NCI-H1092 (cell line): Measurements from ENCODE around the gene RSPO1.
A peak's percentile ranks its signal among the peaks of the same experiment; 100 is the strongest.

Source experiments
- DNase-seq: peaks from one replicate; lab custom pipeline; 2025; lab: John Stamatoyannopoulos, UW

RSPO1 gene

DNA sequence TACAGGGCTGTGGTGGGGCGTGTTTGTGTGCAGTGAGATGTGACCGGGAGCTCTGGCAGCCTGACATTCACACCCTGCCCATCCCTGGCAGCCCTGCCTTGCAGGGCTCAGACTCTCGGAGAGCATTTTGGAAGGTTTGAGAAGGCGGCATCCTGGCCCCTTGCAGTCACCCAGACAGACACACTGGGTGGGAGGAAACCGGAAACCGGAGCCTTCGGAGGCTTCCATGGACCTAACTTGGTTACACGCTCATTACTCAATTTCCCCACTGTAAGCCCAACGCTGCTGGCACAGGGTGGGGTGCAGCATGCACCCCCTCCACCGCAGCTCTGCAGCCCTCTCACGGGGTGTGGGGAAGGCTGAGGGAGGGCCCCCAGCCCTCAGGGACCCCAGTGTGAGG is 22.2 kb upstream of the RSPO1 start:
- DNase-seq: no peak

DNA sequence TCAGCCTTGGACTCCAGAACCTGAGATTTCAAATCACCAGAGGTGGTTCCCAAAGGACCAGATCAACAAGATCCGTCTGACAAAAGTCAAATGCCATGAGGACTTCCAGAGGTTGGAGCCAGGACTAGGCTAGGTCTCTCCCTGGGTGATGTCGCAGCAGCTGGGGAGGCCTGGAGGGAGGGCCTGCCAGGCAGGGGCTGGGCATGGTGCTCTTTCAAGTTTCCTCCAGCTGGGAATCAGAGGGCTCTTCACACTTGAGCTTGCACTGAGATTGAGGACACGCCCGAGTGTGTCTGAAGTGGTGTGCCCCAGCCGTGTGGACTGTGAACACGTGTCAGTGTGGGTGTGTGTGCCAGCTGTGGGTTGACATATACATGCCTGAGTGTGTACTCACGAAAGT is 21.3 kb upstream of the RSPO1 start:
- DNase-seq: no peak

DNA sequence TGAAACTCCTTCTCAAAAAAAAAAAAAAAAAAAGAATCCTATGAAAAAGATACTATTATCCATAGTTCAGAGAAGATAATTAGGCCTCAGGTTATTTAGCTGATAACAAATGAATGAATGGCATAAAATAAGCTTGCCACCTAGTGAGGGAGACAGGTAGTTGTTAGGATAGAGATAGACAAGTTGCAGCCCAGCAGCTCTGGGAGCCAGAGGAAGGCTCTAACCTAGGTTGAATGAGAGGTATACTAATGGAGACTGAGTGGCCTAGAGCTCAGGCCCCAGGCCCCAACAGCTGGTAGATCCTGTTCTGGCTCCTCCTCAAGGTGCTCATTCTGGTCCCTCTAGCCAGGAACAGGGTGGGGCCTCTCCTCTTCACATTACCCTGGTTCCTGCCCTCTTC is 20.6 kb upstream of the RSPO1 start:
- DNase-seq: no peak

DNA sequence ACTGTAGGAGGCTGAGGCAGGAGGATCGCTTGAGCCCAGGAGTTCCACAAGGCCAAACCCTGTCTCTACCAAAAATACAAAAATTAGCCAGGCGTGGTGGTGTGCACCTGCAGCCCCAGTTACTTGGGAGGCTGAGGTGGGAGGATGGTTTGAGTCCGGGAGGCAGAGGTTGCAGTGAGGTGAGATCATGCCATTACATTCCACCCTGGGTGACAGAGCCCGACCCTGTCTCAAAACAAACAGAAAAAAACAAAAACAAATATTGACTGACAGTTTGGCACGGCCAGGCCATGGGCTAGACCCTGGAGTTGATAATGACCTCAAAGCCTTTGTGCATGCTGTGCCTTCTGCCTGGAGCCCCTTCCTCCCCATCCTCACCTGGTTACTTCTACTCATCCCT is 19.2 kb upstream of the RSPO1 start:
- no peak for DNase-seq

DNA sequence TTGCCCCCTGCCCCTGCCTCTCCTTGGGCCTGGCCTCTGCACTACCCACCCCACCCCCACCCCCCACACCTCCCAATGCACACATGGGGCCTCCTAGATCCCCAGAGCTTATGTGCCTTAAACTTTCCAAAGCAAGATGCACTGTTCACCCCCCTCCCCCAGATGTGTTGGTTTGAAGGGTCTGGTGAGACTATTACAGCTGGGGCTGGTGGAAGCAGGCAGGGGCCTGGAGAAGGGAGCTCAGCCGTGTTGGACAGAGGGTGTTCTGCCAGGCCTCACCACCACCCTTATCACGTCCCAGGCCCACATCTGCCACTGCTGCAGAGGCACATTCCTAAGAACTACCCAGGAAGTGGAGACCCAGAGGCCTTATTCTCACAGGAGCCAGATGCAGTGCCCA is 18.3 kb upstream of the RSPO1 start:
- no peak for DNase-seq

DNA sequence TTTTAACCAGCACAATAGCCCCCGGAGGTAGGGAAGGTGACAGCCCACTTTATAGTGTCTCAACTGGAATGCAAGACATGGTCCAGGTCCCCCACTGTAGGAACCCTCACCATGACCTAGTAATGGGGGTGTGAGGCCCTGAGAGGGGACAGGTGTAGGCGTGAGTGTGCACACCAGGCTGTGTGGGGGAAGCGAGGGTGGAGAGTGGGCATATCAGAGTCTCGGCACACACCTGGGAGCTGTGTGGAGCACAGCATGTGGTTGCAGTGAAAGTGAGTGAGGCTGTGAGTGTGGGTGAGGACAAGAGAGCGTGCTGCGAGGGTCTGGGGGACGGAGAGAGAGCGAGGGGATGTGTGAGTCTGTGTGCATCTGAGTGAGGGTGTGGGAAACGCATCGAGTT is 17.1 kb upstream of the RSPO1 start:
- no peak for DNase-seq

DNA sequence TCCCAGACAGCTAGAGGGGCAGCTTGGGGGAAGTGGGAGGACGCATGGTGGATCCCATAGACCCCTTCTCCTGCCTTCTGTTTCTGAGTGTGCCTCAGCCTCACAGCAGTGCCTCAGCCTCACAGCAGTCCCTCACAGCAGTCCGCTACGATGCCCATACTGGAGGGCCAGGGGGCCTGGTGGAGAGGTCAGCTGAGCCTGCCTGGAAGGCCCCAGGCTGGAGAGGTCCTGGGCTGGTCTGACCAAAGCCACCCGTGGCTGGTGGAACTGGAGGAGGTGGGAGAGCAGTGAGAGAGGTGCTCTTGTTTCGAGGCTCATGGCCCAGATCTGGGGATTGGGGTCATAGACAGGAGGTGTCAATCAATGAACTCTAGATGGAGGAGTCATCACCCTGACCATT is 16.0 kb upstream of the RSPO1 start:
- DNase-seq: no peak

DNA sequence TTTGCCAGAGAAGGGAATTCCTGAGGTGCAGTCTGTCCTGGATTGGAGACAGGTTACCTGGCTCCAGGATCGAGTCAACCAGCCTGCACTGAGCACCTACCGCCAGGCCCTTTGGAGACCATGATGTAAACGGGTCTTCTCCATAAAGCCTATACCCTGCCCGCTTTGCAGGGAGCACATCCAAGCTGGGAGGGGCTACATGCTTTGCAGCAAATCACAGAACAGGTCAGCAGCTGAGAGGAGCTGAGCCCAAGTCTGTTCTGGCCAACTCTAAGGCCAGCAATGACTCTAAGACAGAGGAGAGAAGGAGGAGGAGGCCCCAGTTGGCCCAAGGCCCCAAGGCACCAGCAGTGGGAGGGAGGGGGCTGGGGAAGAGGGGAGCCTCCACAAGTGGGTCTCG is 15.5 kb upstream of the RSPO1 start:
- DNase-seq: no peak

DNA sequence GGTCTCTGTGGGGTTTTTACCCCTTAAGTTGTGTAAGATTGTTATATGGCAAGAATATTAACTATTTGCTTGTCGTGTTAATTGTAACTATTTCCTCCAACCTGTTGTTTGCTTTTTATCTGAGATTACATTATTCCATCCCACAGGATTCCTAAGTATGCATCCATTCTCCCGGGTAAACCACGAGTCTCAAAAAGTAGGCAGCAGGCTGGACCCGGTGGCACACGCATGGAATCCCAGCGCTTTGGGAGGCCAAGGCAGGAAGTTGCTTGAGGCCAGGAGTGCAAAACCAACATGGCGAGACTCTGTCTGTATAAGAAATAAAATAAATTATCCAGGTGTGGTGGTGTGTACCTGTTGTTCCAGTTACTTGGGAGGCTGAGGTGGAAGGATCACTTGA is 12.6 kb upstream of the RSPO1 start:
- DNase-seq: no peak

DNA sequence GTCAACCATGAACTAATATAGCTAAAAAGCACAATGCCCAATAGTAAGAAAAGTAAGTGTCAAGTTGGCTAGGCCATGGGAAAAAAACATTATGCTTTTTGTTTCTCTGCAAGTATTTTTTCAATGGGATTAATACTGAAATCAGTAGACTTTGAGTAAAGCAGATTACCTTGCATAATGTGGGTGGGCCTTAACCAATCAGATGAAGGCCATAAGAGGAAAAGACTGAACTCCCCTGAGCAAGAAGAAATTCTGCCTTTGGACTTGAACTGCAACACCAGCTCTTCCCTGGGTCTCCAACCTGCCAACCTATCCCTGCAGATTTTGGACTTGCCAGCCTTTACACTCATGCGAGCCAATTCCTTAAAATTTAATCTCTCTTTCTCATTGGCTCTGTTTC is 6.4 kb upstream of the RSPO1 start:
- DNase-seq: no peak

DNA sequence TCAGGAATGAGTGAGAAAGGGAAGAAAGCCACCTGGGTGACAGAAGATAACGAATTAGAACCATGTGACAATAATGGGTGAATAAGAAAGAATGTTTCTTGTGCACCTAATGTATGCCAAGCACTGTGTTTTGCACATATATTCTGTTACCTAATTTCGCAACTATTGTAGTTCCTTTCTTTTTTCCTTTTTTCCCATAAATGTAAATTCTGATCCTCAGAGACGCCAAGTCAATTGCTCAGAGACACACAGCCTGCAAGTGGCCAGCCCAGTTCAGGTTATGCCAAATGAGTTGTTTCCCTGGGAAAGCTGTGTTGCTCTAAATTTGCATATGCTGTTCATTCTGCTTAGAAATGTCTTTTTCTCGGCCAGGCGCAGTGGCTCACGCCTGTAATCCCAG is 1.7 kb upstream of the RSPO1 start:
- DNase-seq: no peak

DNA sequence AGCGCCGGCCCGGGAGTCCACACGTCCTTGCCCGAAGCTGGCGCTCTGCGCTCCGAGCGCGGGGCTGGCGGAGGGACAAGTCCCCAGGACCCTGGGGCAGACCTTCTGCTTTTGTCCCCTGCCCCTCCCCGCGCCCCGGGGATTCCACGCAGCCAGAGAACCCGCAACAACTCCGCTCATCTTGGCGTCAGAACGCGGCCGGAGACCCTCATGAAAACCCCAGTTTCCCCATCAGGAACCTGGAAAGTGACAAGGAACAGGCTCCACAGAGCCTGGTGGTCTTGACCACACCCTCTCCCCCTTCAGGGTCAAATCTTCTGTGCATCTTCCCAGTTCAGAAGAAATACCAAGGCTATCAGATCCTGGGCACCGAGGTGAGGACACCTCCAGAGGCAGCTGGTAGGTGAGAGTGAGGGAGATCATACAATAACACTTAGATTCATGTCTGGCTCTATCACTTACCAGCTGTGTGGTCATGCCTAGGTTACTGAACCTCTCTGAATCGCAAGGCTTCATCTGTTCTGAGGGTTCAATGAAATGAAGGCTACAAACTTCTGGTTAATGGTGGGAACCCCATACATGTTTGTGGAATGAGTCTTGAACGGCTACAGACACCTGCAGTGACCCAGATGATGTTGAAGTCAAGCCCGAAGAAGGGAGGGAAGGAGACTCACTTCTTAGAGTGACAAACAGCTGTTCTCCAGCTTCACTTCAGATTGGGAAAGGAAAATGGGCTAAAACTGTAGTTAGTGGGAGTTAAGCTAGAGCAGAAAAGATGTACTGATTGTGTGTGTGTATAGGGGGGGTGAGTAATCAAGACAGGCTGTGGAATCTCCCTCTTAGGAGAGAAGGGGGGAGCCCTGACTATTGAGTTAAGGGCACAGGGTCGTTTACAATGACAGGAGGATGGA is 555 bp upstream of the RSPO1 start:
- no peak for DNase-seq

DNA sequence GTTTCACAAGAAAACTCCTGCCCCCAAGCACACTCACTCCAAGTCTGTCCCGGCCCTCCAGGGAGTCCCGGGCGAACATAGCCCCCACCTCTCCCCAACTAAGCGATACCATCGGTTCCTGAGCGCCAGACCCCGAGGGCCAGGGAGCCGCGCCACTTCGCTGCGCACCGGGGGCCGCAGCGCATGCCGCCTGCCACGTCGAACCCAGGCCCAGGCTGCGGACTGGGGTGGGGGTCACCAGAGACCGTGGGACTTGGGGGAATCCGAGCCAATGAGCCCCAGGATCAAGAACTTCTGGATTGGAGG is 801 bp downstream of the RSPO1 start:
- DNase-seq: no peak

DNA sequence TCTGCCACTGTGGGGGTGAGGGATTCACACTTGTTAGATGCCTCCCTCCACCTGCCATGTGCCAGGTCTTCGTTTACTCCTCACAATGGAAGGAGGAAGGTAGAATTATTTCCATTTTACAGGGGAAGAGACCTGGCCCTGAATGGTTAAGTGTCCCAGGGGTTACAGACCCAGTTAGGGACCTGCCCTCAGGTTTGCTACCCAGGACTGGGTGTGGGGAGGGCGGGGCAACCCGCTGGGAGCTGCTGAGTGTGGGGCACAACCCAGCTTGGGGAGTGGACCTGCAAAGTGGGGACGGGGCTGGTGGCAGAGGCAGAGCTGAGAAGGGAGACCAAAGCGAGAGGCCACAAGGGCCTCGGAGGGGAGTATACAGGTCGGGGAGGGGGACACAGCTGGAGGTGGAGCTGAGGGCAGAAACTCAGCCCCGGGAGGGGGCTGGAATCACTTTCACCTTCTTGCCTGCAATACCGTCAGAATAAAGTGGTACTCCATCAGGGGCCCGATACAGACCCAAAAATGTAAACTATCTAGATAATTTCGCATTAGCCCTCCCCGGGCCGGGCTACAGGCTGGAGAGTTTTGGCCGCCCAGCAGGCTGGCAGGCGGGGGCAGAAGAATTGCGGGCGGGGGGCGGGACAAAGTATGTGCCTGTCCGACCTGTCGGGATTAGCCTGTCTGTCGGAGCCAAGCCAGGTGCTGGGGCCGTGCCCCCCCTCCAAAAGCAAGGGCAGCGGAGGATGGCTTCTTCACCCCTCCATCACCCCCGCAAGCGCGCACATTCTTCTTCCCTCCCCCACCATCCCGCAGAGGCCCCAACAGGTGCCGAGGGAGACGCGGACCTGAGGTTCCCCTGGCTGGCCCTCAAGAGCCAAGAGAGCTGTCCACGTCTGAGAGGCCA is 1.4 kb downstream of the RSPO1 start:
- DNase-seq: no peak

DNA sequence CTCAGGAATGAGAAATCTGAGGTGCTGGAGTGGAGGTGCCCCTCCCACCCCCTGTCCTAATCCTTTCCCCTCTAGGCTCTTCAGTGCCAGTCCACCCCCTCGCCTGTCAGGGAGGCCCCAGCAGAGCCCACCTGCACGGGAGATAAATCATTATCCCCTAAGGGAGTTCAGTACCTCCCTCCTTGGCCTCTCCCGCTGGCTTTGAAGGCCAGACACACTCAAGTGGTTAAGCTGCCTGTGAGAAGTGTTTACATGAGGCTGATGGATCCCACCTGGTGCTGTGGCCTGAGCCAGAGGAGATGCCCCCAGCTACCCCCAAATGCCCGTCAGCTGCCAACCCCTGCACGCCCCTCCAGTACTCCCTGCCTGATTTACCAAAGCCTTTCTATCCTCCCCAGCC is 3.7 kb downstream of the RSPO1 start:
- peak; percentile 43 for DNase-seq

DNA sequence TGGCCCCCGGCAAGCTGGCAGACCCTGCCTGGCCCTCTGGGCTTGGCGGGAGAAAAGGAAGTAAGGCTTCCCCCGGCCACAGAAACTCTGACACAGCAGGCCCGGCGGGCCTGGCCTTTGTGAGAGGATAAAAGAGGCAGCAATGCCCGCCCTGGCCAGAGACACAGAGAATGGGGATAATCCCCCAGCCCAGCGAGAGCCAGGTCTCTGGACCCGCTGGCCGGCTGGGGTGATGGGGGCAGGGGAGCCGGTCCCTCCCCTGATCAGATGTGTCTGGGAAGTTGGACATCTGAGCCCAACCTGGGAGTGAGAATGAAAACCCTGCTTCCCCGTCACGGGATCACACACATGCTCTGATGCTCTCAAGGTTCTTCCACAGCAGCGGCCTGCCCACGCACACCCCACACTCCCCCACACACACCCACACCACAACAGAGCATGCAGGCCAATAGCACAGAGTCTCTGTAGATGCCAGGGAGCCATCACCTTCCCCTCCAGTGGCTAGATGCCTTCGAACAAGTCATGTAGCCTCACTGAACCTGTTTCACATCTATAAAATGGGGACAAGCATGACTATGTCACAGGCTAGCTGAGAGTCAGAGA is 4.2 kb downstream of the RSPO1 start:
- no peak for DNase-seq

DNA sequence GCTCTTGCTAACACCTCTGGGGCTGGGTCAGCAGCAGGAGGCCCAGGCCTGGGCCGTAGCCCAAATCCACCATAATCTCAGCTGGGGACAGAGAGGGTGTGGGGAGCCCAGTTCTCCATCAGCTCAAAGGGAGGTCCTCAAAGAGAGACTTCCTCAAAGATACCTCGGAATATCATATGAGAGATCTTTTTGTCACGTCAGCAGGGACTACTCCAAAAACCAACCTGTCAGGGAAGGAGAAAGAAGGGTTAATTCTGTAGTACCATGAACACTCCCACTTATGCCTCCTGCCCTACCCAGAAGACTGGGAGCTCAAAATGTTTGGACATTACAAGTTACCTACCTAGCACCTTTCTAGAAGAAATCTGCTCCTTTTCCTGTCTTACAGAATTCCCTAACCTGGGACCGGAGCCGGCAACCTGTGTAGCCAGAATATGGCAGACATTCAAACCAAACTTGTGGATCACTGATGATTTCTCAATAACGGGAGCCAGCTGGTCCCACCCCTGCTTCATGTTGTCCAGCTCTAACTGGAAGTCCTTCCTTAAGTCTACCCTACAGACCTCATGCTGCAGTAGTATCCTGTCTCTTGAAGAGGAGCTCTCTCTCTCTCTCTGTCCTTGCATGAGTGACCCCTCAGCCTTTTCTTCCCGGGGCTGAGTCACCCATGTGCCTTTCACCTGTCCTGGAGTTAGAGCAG is 4.8 kb downstream of the RSPO1 start:
- DNase-seq: no peak

DNA sequence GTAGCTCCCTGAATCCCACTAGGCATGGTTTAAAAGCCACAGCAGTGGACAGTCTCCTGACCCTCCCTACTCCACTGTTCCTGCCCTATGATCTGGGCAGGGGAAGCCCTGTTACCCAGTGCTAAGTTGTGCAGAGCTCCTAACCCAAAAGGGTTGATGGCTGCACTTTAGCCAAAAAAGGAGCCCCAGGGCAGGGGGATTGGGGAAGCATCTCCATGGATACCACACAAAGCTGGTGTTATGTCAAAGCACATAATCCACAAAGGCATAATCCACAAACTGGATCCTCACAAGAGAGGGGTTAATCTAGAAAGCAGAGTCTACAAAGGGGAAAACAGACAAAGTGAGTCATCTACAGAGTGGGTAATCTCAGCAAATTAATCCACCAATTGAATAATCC is 5.7 kb downstream of the RSPO1 start:
- DNase-seq: no peak

DNA sequence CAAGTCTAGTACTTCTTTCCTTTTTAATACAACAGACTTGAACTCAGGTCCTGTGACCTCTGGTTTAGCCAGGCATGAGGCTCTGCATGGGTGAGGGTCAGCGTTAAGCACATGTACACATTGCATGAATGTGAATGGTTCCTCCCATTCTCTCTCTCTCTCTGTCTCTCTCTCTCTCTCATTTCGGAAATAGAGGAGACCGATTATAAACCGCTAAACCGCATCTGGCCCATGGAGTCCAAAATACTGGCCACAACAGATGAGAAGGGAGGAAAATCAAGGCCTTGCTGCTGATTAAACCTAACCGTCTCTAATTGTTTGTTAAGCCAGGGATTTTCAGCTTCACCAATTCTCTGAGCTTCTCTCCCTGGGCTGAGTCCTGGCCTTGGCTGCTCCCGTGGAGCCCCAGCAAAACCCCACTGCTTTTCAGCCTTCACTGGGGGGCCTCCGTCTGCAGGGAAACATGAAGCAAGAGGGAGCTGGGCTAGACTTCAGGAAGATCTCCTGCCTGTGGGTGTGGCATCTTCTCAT is 6.6 kb downstream of the RSPO1 start:
- DNase-seq: no peak

DNA sequence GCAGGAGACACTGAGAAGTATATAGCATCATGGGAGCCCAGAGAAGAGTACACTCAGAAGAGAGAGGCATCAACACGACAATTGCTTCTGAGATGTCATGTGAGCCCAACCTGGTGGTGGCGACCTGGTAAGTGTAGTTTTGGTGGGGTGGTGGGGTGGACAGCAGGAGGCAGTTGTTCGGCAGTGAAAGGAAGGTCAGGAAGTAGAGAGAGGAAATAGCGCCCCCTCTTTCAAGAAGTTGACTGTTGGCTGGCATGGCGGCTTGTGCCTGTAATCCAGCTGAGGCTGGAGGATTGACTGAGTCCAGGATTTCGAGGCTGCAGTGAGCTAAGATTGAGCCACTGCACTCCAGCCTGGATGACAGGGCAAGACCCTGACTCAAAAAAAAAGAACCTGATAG is 12.6 kb downstream of the RSPO1 start:
- no peak for DNase-seq

DNA sequence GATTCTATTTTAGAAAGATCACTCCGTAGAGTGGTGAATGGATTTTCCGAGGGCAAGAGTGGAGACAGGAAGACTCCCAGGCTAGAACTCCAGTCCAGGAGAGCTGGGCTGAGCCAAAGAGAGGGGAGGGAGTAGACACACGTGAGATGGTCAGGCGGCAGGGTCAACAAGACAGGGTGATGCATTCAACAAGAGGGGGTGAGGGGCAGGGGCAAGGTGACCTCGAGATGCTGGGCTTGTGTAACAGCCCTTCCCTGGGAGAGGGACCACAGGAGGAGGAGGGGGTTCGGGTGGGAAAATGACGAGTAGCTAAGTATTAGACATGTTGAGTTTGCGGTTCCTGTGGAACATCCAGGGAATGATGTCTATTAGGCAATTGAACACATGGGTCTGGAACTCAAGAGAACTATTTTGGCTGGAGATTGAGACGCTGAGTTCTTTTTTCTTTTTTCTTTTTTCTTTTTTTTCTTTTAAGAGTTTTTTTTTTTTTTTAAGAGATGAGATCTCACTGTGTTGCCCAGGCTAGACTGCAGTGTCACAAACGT is 13.3 kb downstream of the RSPO1 start:
- no peak for DNase-seq

DNA sequence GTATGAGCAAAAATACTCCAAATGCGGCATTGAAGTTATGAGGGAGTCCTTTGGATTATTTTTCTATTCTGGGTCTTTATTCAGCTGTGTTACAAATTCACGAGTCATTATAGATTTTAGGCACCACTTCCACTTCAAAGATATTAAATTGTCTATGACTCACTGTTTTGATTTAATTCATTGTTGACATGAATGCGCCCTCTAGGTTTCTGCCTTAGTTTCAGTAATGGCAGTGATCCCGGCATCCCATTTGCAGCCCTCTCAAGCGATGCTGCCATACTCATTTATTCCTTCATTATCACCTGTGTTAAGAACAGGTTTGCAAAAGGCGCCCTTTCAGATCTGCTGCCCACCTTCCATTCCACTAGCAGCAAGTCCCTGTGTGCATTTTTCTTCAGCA is 14.0 kb downstream of the RSPO1 start:
- DNase-seq: peak; percentile 32
